ENCODE data around the gene AXIN1.
"Not testable (repeated sequence)": the region's sequence is repeated elsewhere in the genome, so short reads cannot be mapped to it uniquely, and the experiment has no call there.

AXIN1 gene

GRCh38 chr16:266258-267164 is 86.0 kb downstream of the AXIN1 start:
- no peak for DNase-seq (ENCODE audit: low spot score)

DNA sequence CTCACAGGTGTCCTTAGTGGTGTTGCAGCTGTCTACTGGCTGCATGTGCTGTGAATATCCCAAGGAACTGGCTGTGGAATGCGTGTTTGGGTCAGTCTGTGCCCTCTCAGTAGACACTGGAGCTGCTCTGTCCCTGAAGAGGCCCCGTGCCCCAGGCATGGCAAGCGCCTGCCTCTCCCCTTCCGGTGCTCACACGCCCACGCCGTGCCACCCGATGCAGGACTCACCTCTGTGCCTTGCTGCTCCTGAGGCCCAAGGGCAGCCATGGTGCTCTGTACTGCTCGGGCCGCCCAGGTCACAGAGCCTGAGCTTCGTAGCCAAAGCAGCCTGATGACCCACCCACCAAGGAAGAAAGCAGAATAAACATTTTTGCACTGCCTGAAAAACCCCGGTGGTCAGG is 86.8 kb downstream of the AXIN1 start:
- no peak for DNase-seq (ENCODE audit: low spot score)

- DNase-seq (ENCODE audit: low spot score): no peak
Measured at GRCh38 chr16:265002-265529, 87.5 kb downstream of the AXIN1 start.

GRCh38 chr16:264440-264951 is 88.0 kb downstream of the AXIN1 start:
- no peak for DNase-seq (ENCODE audit: low spot score)

DNA sequence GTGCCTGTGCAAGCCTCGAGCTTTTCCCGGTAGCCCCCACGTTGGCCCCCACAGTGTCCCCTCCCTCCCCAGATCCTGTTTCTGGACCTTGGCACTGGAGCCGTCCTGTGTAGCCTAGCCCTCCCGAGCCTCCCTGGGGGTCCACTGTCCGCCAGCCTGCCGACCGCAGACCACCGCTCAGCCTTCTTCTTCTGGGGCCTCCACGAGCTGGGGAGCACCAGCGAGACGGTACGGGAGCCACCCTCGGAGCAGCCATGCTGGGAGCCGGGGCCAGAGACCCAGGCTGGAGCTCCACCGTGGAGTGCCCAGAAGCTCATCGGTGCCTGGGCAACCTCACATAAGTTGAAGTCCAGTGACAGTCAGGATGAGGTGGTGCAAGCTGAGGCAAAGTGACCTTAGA is 88.6 kb downstream of the AXIN1 start:
- DNase-seq (ENCODE audit: low spot score): no peak

GRCh38 chr16:263182-263774 is 89.2 kb downstream of the AXIN1 start:
- DNase-seq (ENCODE audit: low spot score): no peak

DNA sequence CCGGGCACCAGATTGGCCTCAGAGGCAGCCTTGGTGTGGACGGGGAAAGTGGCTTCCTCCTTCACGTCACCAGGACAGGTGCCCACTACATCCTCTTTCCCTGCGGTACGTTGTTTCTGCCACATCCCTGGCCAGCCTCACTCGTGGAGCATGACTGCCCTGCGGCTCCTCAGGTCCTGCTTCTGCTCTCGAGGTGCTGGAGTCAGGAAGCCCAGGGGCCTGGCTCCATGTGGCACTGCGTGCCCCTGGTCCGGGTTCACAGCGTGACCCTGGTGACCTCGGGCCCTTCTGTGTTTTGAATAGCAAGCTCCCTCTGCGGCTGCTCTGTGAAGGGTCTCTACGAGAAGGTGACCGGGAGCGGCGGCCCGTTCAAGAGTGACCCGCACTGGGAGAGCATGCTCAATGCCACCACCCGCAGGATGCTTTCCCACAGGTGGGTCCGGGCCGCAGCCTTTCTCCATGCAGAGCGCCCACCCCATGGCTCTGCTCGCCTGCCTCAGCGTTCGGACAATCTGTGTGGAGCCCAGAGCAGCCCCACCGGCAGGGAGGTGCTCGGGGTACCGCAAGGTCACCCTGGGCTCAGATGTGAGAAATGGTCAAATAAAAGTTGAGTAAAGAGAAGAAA is 90.3 kb downstream of the AXIN1 start:
- no peak for DNase-seq (ENCODE audit: low spot score)

DNA sequence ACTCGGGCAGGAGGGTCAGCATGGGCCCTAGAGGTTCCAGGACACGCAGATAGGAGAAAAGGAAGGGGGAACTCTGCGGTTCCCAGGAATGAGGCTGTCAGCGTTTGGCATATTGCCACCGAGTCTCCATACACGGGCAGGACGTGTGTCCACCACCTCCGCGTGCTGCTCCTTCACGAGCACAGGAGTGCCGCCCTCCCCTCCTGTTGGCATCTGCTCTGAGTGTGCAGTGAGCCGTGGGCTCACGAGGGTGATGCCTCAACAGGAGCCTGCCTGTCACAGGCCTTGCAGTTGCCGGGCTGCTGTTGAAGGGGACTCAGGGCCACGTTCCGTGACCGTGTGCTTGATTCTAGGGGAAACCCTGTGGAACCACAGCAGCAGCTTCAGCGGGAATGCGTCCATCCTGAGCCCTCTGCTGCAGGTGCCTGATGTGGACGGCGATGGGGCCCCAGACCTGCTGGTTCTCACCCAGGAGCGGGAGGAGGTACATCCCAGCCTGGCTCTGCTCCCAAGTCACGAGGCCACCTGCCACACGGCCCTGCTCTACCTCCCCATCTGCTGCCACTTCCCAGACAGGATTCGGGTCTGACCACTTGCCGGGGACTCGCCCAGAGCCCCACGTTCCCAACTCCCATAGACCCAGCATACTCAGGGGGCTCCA is 91.4 kb downstream of the AXIN1 start:
- no peak for DNase-seq (ENCODE audit: low spot score)

- DNase-seq (ENCODE audit: low spot score): no peak
Measured at GRCh38 chr16:260326-260725, 92.2 kb downstream of the AXIN1 start.

DNA sequence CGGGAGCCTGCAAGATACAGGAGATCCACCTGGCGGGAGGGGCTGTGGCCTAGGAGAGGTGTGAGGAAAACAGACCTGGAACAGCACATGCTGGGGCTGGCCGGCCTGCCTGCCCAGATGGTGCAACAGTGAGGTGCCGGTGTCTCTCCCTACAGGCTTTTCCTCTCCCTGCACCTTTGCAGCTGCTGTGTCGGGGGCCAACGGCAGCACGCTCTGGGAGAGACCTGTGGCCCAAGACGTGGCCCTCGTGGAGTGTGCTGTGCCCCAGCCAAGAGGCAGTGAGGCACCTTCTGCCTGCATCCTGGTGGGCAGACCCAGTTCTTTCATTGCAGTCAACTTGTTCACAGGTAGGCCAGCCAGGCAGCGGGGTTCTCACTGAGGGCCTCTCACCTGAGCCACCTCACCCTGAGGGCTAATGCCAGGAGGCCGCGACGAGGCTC is 92.7 kb downstream of the AXIN1 start:
- DNase-seq (ENCODE audit: low spot score): no peak

DNA sequence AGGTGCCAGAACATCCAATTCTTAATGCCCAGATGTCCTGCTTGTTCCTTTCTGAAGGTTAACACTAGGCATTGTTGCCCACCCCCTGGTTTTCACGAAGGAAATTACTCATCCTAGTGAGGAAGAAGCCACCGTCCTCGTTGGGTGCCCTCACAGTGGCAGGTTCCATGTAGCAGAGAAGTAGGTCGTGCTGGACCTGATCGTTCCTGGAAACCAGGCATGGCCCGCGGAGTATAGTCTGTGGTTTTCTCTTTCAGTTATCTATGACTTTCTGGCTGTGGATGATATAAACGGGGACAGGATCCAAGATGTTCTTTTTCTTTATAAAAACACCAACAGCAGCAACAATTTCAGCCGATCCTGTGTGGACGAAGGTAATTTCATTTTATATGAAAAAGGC is 93.3 kb downstream of the AXIN1 start:
- no peak for DNase-seq (ENCODE audit: low spot score)

- not testable (repeated sequence) for DNase-seq (ENCODE audit: low spot score)
Measured at GRCh38 chr16:258091-258490, 94.4 kb downstream of the AXIN1 start.

- DNase-seq (ENCODE audit: low spot score): no peak
Measured at GRCh38 chr16:255183-255582, 97.3 kb downstream of the AXIN1 start.

- no peak for DNase-seq (ENCODE audit: low spot score)
Measured at GRCh38 chr16:254461-254860, 98.1 kb downstream of the AXIN1 start.

DNA sequence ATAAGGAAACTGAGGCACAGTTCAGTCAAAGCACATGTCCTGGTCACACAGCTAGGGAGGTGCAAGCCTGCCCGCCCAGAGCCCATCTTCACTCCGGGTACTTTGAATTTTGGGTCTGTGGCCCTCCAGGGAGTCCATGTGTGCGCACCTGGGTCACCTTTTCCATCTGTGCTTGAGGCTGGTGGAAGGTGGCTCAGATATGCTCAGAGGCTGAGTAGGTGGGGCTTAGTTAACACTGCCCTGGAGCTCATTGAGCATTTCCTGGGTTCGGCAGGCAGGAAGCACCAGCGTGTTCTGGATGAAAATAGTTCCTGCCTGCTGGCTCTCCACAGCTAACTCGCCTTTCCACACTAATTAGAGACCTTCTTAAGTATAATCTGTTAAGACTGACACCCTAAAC is 98.7 kb downstream of the AXIN1 start:
- no peak for DNase-seq (ENCODE audit: low spot score)

DNA sequence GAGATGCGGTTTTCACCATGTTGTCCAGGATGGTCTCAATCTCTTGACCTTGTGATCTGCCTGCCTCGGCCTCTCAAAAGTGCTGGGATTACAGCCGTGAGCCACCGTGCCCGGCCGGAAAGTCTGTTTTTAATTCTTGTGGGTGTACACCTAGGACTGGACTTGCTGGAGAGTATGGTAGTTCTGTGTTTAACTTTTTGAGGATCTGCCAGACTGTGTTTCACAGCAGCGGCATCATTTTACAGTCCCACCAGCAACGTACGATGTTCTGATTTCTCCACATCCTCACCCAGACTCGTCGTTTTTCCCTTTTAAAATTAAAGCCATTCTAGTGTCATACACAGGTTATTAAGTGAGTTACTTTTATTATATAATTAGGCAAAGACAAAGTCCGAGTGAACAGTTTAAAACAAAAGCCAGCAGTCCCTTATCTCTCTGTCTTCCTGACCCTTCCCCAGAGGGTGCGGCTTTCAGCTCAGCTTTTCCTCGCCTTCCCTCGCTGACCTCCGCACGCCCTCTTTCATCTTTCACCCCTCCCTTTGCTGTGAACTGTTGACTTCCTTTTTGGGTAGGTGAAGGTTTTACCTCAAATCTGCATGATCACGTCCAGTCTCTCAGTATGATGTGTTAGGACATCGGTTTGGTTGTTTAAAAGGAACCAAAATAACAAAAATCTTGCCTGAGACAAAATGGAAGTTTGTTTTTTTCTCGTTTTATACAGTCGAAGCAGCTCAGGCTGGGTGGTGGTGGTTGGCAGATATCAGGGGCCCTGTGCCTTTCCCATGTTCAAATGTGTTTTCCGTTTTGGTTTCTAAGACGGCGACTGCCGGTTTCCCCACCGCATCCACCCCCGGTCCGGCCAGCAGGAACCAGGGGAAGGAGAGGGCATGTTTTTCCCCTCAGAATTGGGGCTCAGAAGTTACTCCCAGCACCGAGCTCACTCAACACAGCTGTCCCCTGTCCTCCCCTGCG is 99.9 kb downstream of the AXIN1 start:
- DNase-seq (ENCODE audit: low spot score): no peak

GRCh38 chr16:249431-249830 is 103.1 kb downstream of the AXIN1 start:
- no peak for DNase-seq (ENCODE audit: low spot score)

DNA sequence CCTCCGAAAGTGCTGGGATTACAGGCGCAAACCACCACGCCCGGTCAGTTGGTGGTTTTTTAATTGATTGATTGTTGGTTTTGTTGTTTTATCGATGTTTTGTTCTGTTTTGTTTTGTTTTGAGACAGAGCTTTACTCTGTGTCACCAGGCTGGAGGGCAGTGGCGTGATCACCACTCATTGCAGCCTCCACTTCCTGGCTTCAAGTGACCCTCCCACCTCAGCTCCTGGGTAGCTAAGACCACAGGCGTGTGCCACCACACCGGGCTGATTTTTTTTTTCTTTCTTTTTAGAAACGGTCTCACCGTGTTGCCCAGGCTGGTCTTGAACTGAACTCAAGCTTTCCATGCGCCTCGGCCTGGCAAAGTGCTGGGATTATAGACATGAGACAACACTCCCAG is 105.5 kb downstream of the AXIN1 start:
- DNase-seq (ENCODE audit: low spot score): no peak

- DNase-seq (ENCODE audit: low spot score): no peak
Measured at GRCh38 chr16:245105-245504, 107.4 kb downstream of the AXIN1 start.

DNA sequence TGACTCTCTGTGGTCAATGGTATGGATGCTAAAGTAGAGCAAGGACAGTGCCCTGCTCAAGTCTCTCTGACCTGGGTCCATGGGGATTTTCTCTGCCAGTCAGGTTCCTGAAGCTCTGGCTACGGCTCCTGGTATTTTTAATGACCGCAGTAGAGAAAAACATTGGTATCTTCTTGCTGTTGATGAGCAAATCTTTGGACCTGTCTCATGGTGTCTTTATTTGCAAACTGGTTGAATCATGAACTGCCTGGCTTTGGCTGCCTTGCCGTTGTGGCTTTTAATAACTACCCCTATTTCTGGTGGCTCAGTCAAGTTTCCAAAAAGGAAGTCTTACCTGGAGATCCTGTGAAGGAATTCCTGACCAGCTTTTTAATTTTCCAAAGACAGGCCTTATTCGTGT is 109.2 kb downstream of the AXIN1 start:
- no peak for DNase-seq (ENCODE audit: low spot score)

DNA sequence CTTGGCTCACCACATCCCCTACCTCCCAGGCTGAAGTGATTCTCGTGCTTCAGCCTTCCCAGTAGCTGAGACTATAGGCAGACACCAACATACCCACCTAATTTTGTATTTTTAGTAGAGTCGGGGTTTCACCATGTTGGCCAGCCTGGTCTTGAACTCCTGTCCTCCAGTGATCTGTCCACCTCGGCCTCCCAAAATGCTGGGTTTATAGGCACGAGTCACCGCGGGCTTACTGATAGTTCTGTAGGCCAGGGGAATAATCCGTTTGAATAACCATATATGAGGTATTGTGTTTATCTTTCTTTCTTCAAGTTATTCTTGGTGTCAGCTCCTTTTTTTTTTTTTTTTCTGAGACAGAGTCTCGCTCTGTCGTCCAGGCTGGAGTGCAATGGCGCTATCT is 110.2 kb downstream of the AXIN1 start:
- DNase-seq (ENCODE audit: low spot score): no peak

Data from GM03348 (cell line).